WTC11 (cell line): ENCODE data around the gene CEP44. TPM values are rescaled to one million over a fixed set of nuclear protein-coding genes. Genes with fewer than 3 reads are reported as not detected.

Source experiments
- ATAC-seq: fragments of 200-7000 bp; cut with Tn5 transposase; 2 replicates; pipeline ENCODE4 v1.10.0; 2021; ENCODE audit warnings: mild to moderate bottlenecking, moderate library complexity
- CTCF ChIA-PET: fragments of 300-600 bp; sonication (Branson Sonifier 250); formaldehyde crosslinking; loops from one replicate; lab custom pipeline; 2021; ENCODE audit warnings: antibody characterized with exemption; lab: Charles Lee
- POLR2A ChIA-PET: fragments of 350-600 bp; sonication (Branson Sonifier 250); formaldehyde crosslinking; loops from one replicate; lab custom pipeline; 2021; ENCODE audit warnings: antibody characterized with exemption; lab: Charles Lee
- DNase-seq: peaks from one replicate; pipeline ENCODE4 v3.0.0; 2021; ENCODE audit warnings: low spot score
- H3K27ac Mint-ChIP-seq: 2 replicates; pipeline ENCODE4 v1.8.0; 2021; ENCODE audit warnings: mixed read lengths
- H3K27me3 Mint-ChIP-seq: 2 replicates; pipeline ENCODE4 v1.8.0; 2021; ENCODE audit warnings: low read depth, mild to moderate bottlenecking, moderate library complexity, mixed read lengths
- H3K36me3 Mint-ChIP-seq: 2 replicates; pipeline ENCODE4 v1.8.0; 2021; ENCODE audit warnings: mixed read lengths
- H3K4me1 Mint-ChIP-seq: 2 replicates; pipeline ENCODE4 v1.8.0; 2022; ENCODE audit warnings: mixed read lengths
- H3K4me3 Mint-ChIP-seq: 2 replicates; pipeline ENCODE4 v1.8.0; 2021; ENCODE audit warnings: mild to moderate bottlenecking, moderate library complexity, mixed read lengths
- H3K9me3 Mint-ChIP-seq: 2 replicates; pipeline ENCODE4 v1.8.0; 2021; ENCODE audit warnings: mixed read lengths
- CREM ChIP-seq: sonication (generic); formaldehyde crosslinking; IDR thresholded peaks from 2 replicates; pipeline ENCODE4 v1.8.1; 2022; ENCODE audit warnings: mild to moderate bottlenecking, missing genetic modification reagents, moderate library complexity
- ERG ChIP-seq: fragments of 250-450 bp; sonication (Bioruptor Pico); IDR thresholded peaks from 2 replicates; pipeline ENCODE4 v1.8.0; 2021; ENCODE audit warnings: mild to moderate bottlenecking
- GTF2I ChIP-seq: fragments of 250-450 bp; sonication (Bioruptor Pico); conservative IDR thresholded peaks from 2 replicates; pipeline ENCODE4 v1.4.0; 2021; ENCODE audit warnings: mild to moderate bottlenecking
- HMGA2 ChIP-seq: fragments of 250-450 bp; sonication (Bioruptor Pico); IDR thresholded peaks from 2 replicates; pipeline ENCODE4 v1.4.0; 2021; ENCODE audit warnings: mild to moderate bottlenecking, moderate library complexity
- JUN ChIP-seq: sonication (generic); formaldehyde crosslinking; IDR thresholded peaks from 2 replicates; pipeline ENCODE4 v1.8.0; 2023; ENCODE audit warnings: mild to moderate bottlenecking, missing genetic modification reagents
- MAX ChIP-seq: sonication (generic); formaldehyde crosslinking; IDR thresholded peaks from 2 replicates; pipeline ENCODE4 v1.8.0; 2022; ENCODE audit warnings: mild to moderate bottlenecking, missing genetic modification reagents
- NFATC4 ChIP-seq: fragments of 250-450 bp; sonication (Bioruptor Pico); IDR thresholded peaks from 2 replicates; pipeline ENCODE4 v1.9.0; 2021; ENCODE audit warnings: mild to moderate bottlenecking
- NFE2L1 ChIP-seq: sonication (generic); formaldehyde crosslinking; IDR thresholded peaks from 2 replicates; pipeline ENCODE4 v1.8.1; 2023; ENCODE audit warnings: missing genetic modification reagents
- NR3C1 ChIP-seq: sonication (generic); formaldehyde crosslinking; conservative IDR thresholded peaks from 2 replicates; pipeline ENCODE4 v1.8.1; 2023; ENCODE audit warnings: low read depth, mild to moderate bottlenecking, missing genetic modification reagents
- PREB ChIP-seq: sonication (generic); formaldehyde crosslinking; IDR thresholded peaks from 2 replicates; pipeline ENCODE4 v1.8.1; 2022; ENCODE audit warnings: mild to moderate bottlenecking, missing genetic modification reagents, moderate library complexity, borderline replicate concordance
- SMAD4 ChIP-seq: sonication (generic); formaldehyde crosslinking; IDR thresholded peaks from 2 replicates; pipeline ENCODE4 v1.8.0; 2022; ENCODE audit warnings: mild to moderate bottlenecking, missing genetic modification reagents
- TEAD4 ChIP-seq: sonication (generic); formaldehyde crosslinking; IDR thresholded peaks from 2 replicates; pipeline ENCODE4 v1.8.0; 2022; ENCODE audit warnings: mild to moderate bottlenecking, missing genetic modification reagents
- USF1 ChIP-seq: sonication (generic); formaldehyde crosslinking; IDR thresholded peaks from 2 replicates; pipeline ENCODE4 v1.8.0; 2022; ENCODE audit warnings: mild to moderate bottlenecking, missing genetic modification reagents
- USF2 ChIP-seq: sonication (generic); formaldehyde crosslinking; IDR thresholded peaks from 2 replicates; pipeline ENCODE4 v1.8.1; 2023; ENCODE audit warnings: mild to moderate bottlenecking, missing genetic modification reagents, moderate library complexity
- ZNF121 ChIP-seq: sonication (generic); formaldehyde crosslinking; IDR thresholded peaks from 2 replicates; pipeline ENCODE4 v1.8.0; 2023; ENCODE audit warnings: missing genetic modification reagents
- ZNF232 ChIP-seq: sonication (generic); formaldehyde crosslinking; IDR thresholded peaks from 2 replicates; pipeline ENCODE4 v1.8.0; 2022; ENCODE audit warnings: mild to moderate bottlenecking, missing genetic modification reagents
- ZNF281 ChIP-seq: sonication (generic); formaldehyde crosslinking; IDR thresholded peaks from 2 replicates; pipeline ENCODE4 v1.8.0; 2023; ENCODE audit warnings: mild to moderate bottlenecking, missing genetic modification reagents
- ZNF423 ChIP-seq: fragments of 250-450 bp; sonication (Bioruptor Pico); IDR thresholded peaks from 2 replicates; pipeline ENCODE4 v2.1.2; 2022; ENCODE audit warnings: mild to moderate bottlenecking, moderate library complexity
- ZSCAN18 ChIP-seq: fragments of 250-450 bp; sonication (Bioruptor Pico); IDR thresholded peaks from 2 replicates; pipeline ENCODE4 v2.1.2; 2022; ENCODE audit warnings: mild to moderate bottlenecking, moderate library complexity
- total RNA-seq: library from RNA; stranded (reverse); gene quantifications from 3 replicates; pipeline ENCODE4 v1.2.3, GENCODE V29; 2021

CEP44 gene
- total RNA-seq, 1 experiment from 2014 or later = 17.9 TPM

- ATAC-seq = no peak
- DNase-seq = no peak
- H3K36me3 Mint-ChIP-seq = peaks cover 17% of the 10 kb centered on the region
- ChIA-PET CTCF (no interaction called here), POLR2A (no interaction called here)
- no peaks in the 10 kb centered on the region for H3K27me3 Mint-ChIP-seq
- H3K4me3 Mint-ChIP-seq = no peak overlapping the region
- TF ChIP-seq ERG (CRISPR knock-in tag) (no peak), NR3C1 (CRISPR knock-in tag) (no peak), ZNF121 (no peak), GTF2I (no peak), ZNF423 (CRISPR knock-in tag) (no peak), HMGA2 (CRISPR knock-in tag) (no peak), USF2 (no peak), JUN (CRISPR knock-in tag) (no peak), ZSCAN18 (CRISPR knock-in tag) (no peak)
- peaks cover 19% of the 10 kb centered on the region for H3K9me3 Mint-ChIP-seq
- H3K27ac Mint-ChIP-seq = no peak overlapping the region
- H3K4me1 Mint-ChIP-seq = peaks cover 17% of the 10 kb centered on the region
Observed at GRCh38 chr4:174352061-174352819, 68.5 kb downstream of the CEP44 start.

- ATAC-seq = no peak
- Mint-ChIP-seq H3K27me3 (no peaks in the 10 kb centered on the region), H3K9me3 (peaks cover 20% of the 10 kb centered on the region), H3K36me3 (no peaks in the 10 kb centered on the region), H3K4me3 (no peak overlapping the region), H3K27ac (no peak overlapping the region), H3K4me1 (no peaks in the 10 kb centered on the region)
- ChIA-PET POLR2A (interaction anchor here (0.7 kb wide), 1 partner anchor 853 kb away, joined by 4 read pairs; no protein-coding TSS in a partner anchor), CTCF (no interaction called here)
- DNase-seq = no peak
- TF ChIP-seq SMAD4 (CRISPR knock-in tag) (no peak), ZNF281 (CRISPR knock-in tag) (no peak), USF1 (CRISPR knock-in tag) (no peak), NFE2L1 (CRISPR knock-in tag) (no peak), TEAD4 (CRISPR knock-in tag) (no peak), NFATC4 (CRISPR knock-in tag) (no peak), MAX (CRISPR knock-in tag) (no peak), PREB (no peak), ZNF232 (CRISPR knock-in tag) (no peak), CREM (CRISPR knock-in tag) (no peak)
Observed at GRCh38 chr4:174357321-174357720, 73.6 kb downstream of the CEP44 start.
